Thyroid gland (tissue), 4 donors: ENCODE measurements around the gene UBASH3A. TPM values are rescaled to one million over a fixed set of nuclear protein-coding genes. Genes with fewer than 3 reads are reported as not detected.

Experiments
- DNase-seq, 2 donors: peaks; one replicate each; pipeline ENCODE4 v3.0.0-alpha.2; 2019
- H3K27ac ChIP-seq, 3 donors: fragments of 200-600 bp; sonication (generic); 1 replicate in 2 of 3; 2 replicates in 1 of 3; pipeline ENCODE4 v1.5.1; 2016 to 2019; ENCODE audit warnings: mild to moderate bottlenecking in 1 of 3, moderate library complexity in 1 of 3
- H3K27me3 ChIP-seq: fragments of 200-600 bp; sonication (generic); one replicate; pipeline ENCODE4 v1.5.1; 2019
- H3K36me3 ChIP-seq, 2 donors: fragments of 200-600 bp; sonication (generic); one replicate each; pipeline ENCODE4 v1.5.1; 2016 to 2019
- H3K4me1 ChIP-seq, 2 donors: fragments of 200-600 bp; sonication (generic); one replicate each; pipeline ENCODE4 v1.5.1; 2017 to 2019
- H3K4me3 ChIP-seq, 3 donors: fragments of 200-600 bp; sonication (generic); replicated peaks in 1 of 3; 1 replicate in 2 of 3; 2 replicates in 1 of 3; pipeline ENCODE4 v1.5.1; 2016; ENCODE audit warnings: mild to moderate bottlenecking in 1 of 3
- H3K9me3 ChIP-seq: fragments of 200-600 bp; sonication (generic); one replicate; pipeline ENCODE4 v1.5.1; 2017
- CTCF ChIP-seq, 6 experiments: fragments of 200-600 bp in 3 of 6; fragments of 450-650 bp in 3 of 6; sonication (generic) in 3 of 6; IDR thresholded peaks; one replicate each; pipeline ENCODE4 v1.5.1; 2016 to 2019; ENCODE audit warnings: antibody characterized with exemption in 6 of 6, mild to moderate bottlenecking in 2 of 6, inconsistent platforms in 1 of 6, moderate library complexity in 1 of 6
- POLR2A ChIP-seq, 2 donors: fragments of 450-650 bp; IDR thresholded peaks; one replicate each; pipeline ENCODE4 v1.6.1; 2017; ENCODE audit warnings: antibody characterized with exemption in 2 of 2, mild to moderate bottlenecking in 2 of 2, moderate library complexity in 1 of 2
- WGBS, 2 donors: methylation state at CpG; one replicate each; pipeline ENCODE4 v1.1.5; 2017; 5-methylcytosine and 5-hydroxymethylcytosine counted together
- intact Hi-C: fragments of 100-400 bp; cut with DNase I; formaldehyde crosslinking; loops from one replicate; pipeline ENCODE4 v1.15.1; 2023
- total RNA-seq, 4 donors: library from RNA; depleted of rRNA; stranded (reverse); fragments of >200 nt; gene quantifications; one replicate each; pipeline ENCODE4 v1.2.3, GENCODE V29; 2016

Gene UBASH3A
- total RNA-seq, 4 donors from 2014 or later = 0.54 to 1.3 (median 0.81) TPM; not detected in 1

GRCh38 chr21:42425591-42425990 is 21.9 kb downstream of the UBASH3A start:
- no peaks in the 10 kb centered on the region for H3K4me1 ChIP-seq
- TF ChIP-seq CTCF (IDR thresholded peaks at IDR 0.05) (no peak), POLR2A (IDR thresholded peaks at IDR 0.05) (no peak)
- H3K27me3 ChIP-seq = no peaks in the 10 kb centered on the region
- no peak overlapping the region for H3K4me3 ChIP-seq
- no peak for DNase-seq
- WGBS, 2 donors = 76 to 80% methylated on average over 4 of the region's 4 CpGs
- no peaks in the 10 kb centered on the region for H3K36me3 ChIP-seq
- H3K9me3 ChIP-seq = no peaks in the 10 kb centered on the region
- no peak overlapping the region for H3K27ac ChIP-seq
- intact Hi-C loops = no loop called here

- Histone ChIP-seq H3K27me3 (no peaks in the 10 kb centered on the region), H3K27ac (no peak overlapping the region), H3K4me3 (no peak overlapping the region), H3K9me3 (no peaks in the 10 kb centered on the region), H3K36me3 (no peaks in the 10 kb centered on the region), H3K4me1 (no peaks in the 10 kb centered on the region)
- no peak for DNase-seq
- WGBS, 2 donors = 83 to 88% methylated on average over 7 of the region's 7 CpGs
- TF ChIP-seq CTCF (IDR thresholded peaks at IDR 0.05) (no peak), POLR2A (IDR thresholded peaks at IDR 0.05) (no peak)
- intact Hi-C loops = no loop called here
Observed at GRCh38 chr21:42426424-42426823, 22.7 kb downstream of the UBASH3A start.

- Histone ChIP-seq H3K4me3 (no peak overlapping the region), H3K4me1 (no peaks in the 10 kb centered on the region), H3K9me3 (no peaks in the 10 kb centered on the region), H3K36me3 (no peaks in the 10 kb centered on the region), H3K27me3 (no peaks in the 10 kb centered on the region), H3K27ac (no peak overlapping the region)
- no peak for DNase-seq
- WGBS, 2 donors = 83 to 85% methylated on average over 10 of the region's 10 CpGs
- intact Hi-C loops = no loop called here
- no peak for TF ChIP-seq CTCF (IDR thresholded peaks at IDR 0.05)
- no peak for TF ChIP-seq POLR2A (IDR thresholded peaks at IDR 0.05)
Observed at GRCh38 chr21:42426876-42427480, 23.3 kb downstream of the UBASH3A start.

GRCh38 chr21:42427809-42428419 is 24.2 kb downstream of the UBASH3A start:
- intact Hi-C loops = no loop called here
- Histone ChIP-seq H3K9me3 (no peaks in the 10 kb centered on the region), H3K27me3 (no peaks in the 10 kb centered on the region), H3K4me3 (no peak overlapping the region), H3K36me3 (no peaks in the 10 kb centered on the region), H3K27ac (no peak overlapping the region), H3K4me1 (no peaks in the 10 kb centered on the region)
- TF ChIP-seq CTCF (IDR thresholded peaks at IDR 0.05) (no peak), POLR2A (IDR thresholded peaks at IDR 0.05) (no peak)
- no peak for DNase-seq
- 80 to 82% methylated on average over 10 of the region's 10 CpGs for WGBS, 2 donors

GRCh38 chr21:42429021-42429420 is 25.3 kb downstream of the UBASH3A start:
- no peaks in the 10 kb centered on the region for H3K27me3 ChIP-seq
- no peak overlapping the region for H3K27ac ChIP-seq
- DNase-seq = no peak
- H3K4me3 ChIP-seq = no peak overlapping the region
- H3K4me1 ChIP-seq = no peaks in the 10 kb centered on the region
- no peaks in the 10 kb centered on the region for H3K36me3 ChIP-seq
- WGBS, 2 donors = 89 to 100% methylated on average over 1 of the region's 1 CpG
- intact Hi-C loops = no loop called here
- TF ChIP-seq CTCF (IDR thresholded peaks at IDR 0.05) (no peak), POLR2A (IDR thresholded peaks at IDR 0.05) (no peak)
- no peaks in the 10 kb centered on the region for H3K9me3 ChIP-seq
